NT2/D1 (cell line): ENCODE measurements around the gene TAGLN3.

Source experiments
- YY1 ChIP-seq: IDR thresholded peaks from 2 replicates; pipeline ENCODE4 v1.6.1; 2011; ENCODE audit not compliant: insufficient read length, insufficient read depth
- ZNF274 ChIP-seq: IDR thresholded peaks from 2 replicates; pipeline ENCODE4 v1.6.1; 2011; ENCODE audit warnings: mild to moderate bottlenecking, low read depth, low read length

- TF ChIP-seq YY1 (no peak), ZNF274 (no peak)
These were observed 57.8 kb downstream of the TAGLN3 start for GRCh38 chr3:112056451-112056929.
